HepG2 (cell line): ENCODE measurements around the gene ARL11. TPM values are rescaled to one million over a fixed set of nuclear protein-coding genes. Genes with fewer than 3 reads are reported as not detected.

Source experiments
- FOSL2 ChIP-seq: sonication (generic); formaldehyde crosslinking; IDR thresholded peaks from 2 replicates; pipeline ENCODE4 v1.4.0; 2020; ENCODE audit warnings: missing genetic modification reagents
- GTF3A ChIP-seq: sonication (generic); formaldehyde crosslinking; conservative IDR thresholded peaks from 2 replicates; pipeline ENCODE4 v1.4.0; 2020; ENCODE audit warnings: mild to moderate bottlenecking, missing genetic modification reagents
- KAT7 ChIP-seq: IDR thresholded peaks from 2 replicates; pipeline ENCODE4 v1.6.1; 2018; ENCODE audit warnings: borderline replicate concordance, missing compliant biosample characterization
- KDM2A ChIP-seq: sonication (generic); formaldehyde crosslinking; IDR thresholded peaks from 2 replicates; pipeline ENCODE4 v1.4.0; 2020; ENCODE audit warnings: low read depth, missing genetic modification reagents, borderline replicate concordance
- NFE2L1 ChIP-seq: sonication (generic); formaldehyde crosslinking; IDR thresholded peaks from 2 replicates; pipeline ENCODE4 v1.4.0; 2020; ENCODE audit warnings: missing genetic modification reagents, mild to moderate bottlenecking, borderline replicate concordance
- PRDM10 ChIP-seq: sonication (generic); formaldehyde crosslinking; IDR thresholded peaks from 2 replicates; pipeline ENCODE4 v1.4.0; 2020; ENCODE audit warnings: low read depth, missing genetic modification reagents
- RAD51 ChIP-seq: fragments of 450-650 bp; IDR thresholded peaks from 2 replicates; pipeline ENCODE4 v1.6.1; 2016; ENCODE audit warnings: borderline replicate concordance
- ZKSCAN8 ChIP-seq: IDR thresholded peaks from 2 replicates; pipeline ENCODE4 v1.6.1; 2016; ENCODE audit warnings: borderline replicate concordance, missing genetic modification reagents, missing compliant biosample characterization
- ZNF18 ChIP-seq: sonication (generic); formaldehyde crosslinking; IDR thresholded peaks from 2 replicates; pipeline ENCODE4 v1.8.0; 2022; ENCODE audit warnings: mild to moderate bottlenecking, missing genetic modification reagents; ENCODE audit not compliant: insufficient replicate concordance
- ZNF296 ChIP-seq: sonication (generic); formaldehyde crosslinking; conservative IDR thresholded peaks from 2 replicates; pipeline ENCODE4 v1.5.0; 2020; ENCODE audit warnings: mild to moderate bottlenecking, missing genetic modification reagents
- ZNF501 ChIP-seq: sonication (generic); formaldehyde crosslinking; IDR thresholded peaks from 2 replicates; pipeline ENCODE4 v1.5.1; 2020; ENCODE audit warnings: mild to moderate bottlenecking, moderate library complexity, missing genetic modification reagents
- ZNF598 ChIP-seq: sonication (generic); formaldehyde crosslinking; IDR thresholded peaks from 2 replicates; pipeline ENCODE4 v1.5.1; 2020; ENCODE audit warnings: mild to moderate bottlenecking, missing genetic modification reagents, borderline replicate concordance
- polyA plus RNA-seq, 8 experiments: library from polyadenylated mRNA; depleted of rRNA in 3 of 8; stranded (reverse) in 7 of 8; unstranded in 1 of 8; fragments of >200 nt; fragmentation: Illumina TruSeq in 4 of 8; extraction: Trizol in 4 of 8; gene quantifications; 2 replicates each; pipeline versions ENCODE4 v1.2.1 to v1.2.3, GENCODE V29; 2011 to 2016; ENCODE audit warnings: low read depth in 4 of 8, missing spikeins in 1 of 8, mixed read lengths in 1 of 8; ENCODE audit not compliant: insufficient read depth in 1 of 8
- total RNA-seq, 5 experiments: library from RNA; depleted of rRNA; stranded (reverse); fragments of >200 nt; fragmentation: Illumina TruSeq; extraction: Trizol; gene quantifications; 2 replicates each; pipeline ENCODE4 v1.2.3, GENCODE V29; 2016; ENCODE audit warnings: low read depth in 1 of 5
- TF ChIP-seq, protein P1 (sequence below), 2 experiments: fragments of 450-650 bp in 1 of 2; sonication (generic) in 1 of 2; formaldehyde crosslinking in 1 of 2; IDR thresholded peaks; 2 replicates each; pipeline versions ENCODE4 v1.6.1 to v1.8.0; 2016 to 2022; ENCODE audit warnings: antibody characterized with exemption in 1 of 2, mild to moderate bottlenecking in 1 of 2, missing genetic modification reagents in 1 of 2

Gene ARL11
- total and polyA plus RNA-seq, 2 of the 13 experiments (the other 11 are each of a cell fraction or from before 2014, with no cell fraction given) = 0.04 to 0.22 TPM

- TF ChIP-seq, protein P1, sequence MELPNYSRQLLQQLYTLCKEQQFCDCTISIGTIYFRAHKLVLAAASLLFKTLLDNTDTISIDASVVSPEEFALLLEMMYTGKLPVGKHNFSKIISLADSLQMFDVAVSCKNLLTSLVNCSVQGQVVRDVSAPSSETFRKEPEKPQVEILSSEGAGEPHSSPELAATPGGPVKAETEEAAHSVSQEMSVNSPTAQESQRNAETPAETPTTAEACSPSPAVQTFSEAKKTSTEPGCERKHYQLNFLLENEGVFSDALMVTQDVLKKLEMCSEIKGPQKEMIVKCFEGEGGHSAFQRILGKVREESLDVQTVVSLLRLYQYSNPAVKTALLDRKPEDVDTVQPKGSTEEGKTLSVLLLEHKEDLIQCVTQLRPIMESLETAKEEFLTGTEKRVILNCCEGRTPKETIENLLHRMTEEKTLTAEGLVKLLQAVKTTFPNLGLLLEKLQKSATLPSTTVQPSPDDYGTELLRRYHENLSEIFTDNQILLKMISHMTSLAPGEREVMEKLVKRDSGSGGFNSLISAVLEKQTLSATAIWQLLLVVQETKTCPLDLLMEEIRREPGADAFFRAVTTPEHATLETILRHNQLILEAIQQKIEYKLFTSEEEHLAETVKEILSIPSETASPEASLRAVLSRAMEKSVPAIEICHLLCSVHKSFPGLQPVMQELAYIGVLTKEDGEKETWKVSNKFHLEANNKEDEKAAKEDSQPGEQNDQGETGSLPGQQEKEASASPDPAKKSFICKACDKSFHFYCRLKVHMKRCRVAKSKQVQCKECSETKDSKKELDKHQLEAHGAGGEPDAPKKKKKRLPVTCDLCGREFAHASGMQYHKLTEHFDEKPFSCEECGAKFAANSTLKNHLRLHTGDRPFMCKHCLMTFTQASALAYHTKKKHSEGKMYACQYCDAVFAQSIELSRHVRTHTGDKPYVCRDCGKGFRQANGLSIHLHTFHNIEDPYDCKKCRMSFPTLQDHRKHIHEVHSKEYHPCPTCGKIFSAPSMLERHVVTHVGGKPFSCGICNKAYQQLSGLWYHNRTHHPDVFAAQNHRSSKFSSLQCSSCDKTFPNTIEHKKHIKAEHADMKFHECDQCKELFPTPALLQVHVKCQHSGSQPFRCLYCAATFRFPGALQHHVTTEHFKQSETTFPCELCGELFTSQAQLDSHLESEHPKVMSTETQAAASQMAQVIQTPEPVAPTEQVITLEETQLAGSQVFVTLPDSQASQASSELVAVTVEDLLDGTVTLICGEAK (IDR thresholded peaks at IDR 0.05) = no peak
- TF ChIP-seq, protein P1 (CRISPR knock-in tag; IDR thresholded peaks at IDR 0.05) = no peak
- no peak for TF ChIP-seq ZNF501 (CRISPR knock-in tag)
- TF ChIP-seq ZNF296 (CRISPR knock-in tag) = no peak
- TF ChIP-seq RAD51 = no peak
- TF ChIP-seq PRDM10 (CRISPR knock-in tag) = peak; percentile 48; the same call in 1 of the 2 replicates
- TF ChIP-seq KDM2A (CRISPR knock-in tag) = no peak
- no peak for TF ChIP-seq ZKSCAN8 (CRISPR knock-in tag)
- no peak for TF ChIP-seq ZNF598 (CRISPR knock-in tag)
- no peak for TF ChIP-seq KAT7 (CRISPR knock-in tag)
- no peak for TF ChIP-seq GTF3A
- TF ChIP-seq FOSL2 = peak; percentile 20; the same call in 1 of the 2 replicates
- TF ChIP-seq ZNF18 (CRISPR knock-in tag) = no peak
- no peak for TF ChIP-seq NFE2L1 (CRISPR knock-in tag)
Observed at GRCh38 chr13:49629196-49629938, 1.1 kb downstream of the ARL11 start (continued).
